ENCODE results near the gene FLNB.

- no peak for TF ChIP-seq POLR2AphosphoS5 (IDR thresholded peaks at IDR 0.05; ENCODE audit: low read depth, low read length)
- TF ChIP-seq SIN3A (IDR thresholded peaks at IDR 0.05; ENCODE audit: borderline replicate concordance, insufficient read depth, low read depth, low read length) = no peak
- no peak for TF ChIP-seq CTCF (IDR thresholded peaks at IDR 0.05)
- no peak for TF ChIP-seq REST (IDR thresholded peaks at IDR 0.05; ENCODE audit: insufficient read depth in 1 of 2, low read depth in 2 of 2, low read length in 1 of 2)
- TF ChIP-seq TCF7L2 (IDR thresholded peaks at IDR 0.05; ENCODE audit: low read depth, low read length) = no peak
Observed at GRCh38 chr3:58191361-58191991, 183.3 kb downstream of the FLNB start.

Data from Panc1 (cell line).